WTC11 (cell line): ENCODE results near the gene CBX2. TPM values are rescaled to one million over a fixed set of nuclear protein-coding genes. Genes with fewer than 3 reads are reported as not detected.

Experiments used
- ATAC-seq: fragments of 200-7000 bp; cut with Tn5 transposase; 2 replicates; pipeline ENCODE4 v1.10.0; 2021; ENCODE audit warnings: mild to moderate bottlenecking, moderate library complexity
- CTCF ChIA-PET: fragments of 300-600 bp; sonication (Branson Sonifier 250); formaldehyde crosslinking; loops from one replicate; lab custom pipeline; 2021; ENCODE audit warnings: antibody characterized with exemption; lab: Charles Lee
- POLR2A ChIA-PET: fragments of 350-600 bp; sonication (Branson Sonifier 250); formaldehyde crosslinking; loops from one replicate; lab custom pipeline; 2021; ENCODE audit warnings: antibody characterized with exemption; lab: Charles Lee
- DNase-seq: peaks from one replicate; pipeline ENCODE4 v3.0.0; 2021; ENCODE audit warnings: low spot score
- H3K27ac Mint-ChIP-seq: 2 replicates; pipeline ENCODE4 v1.8.0; 2021; ENCODE audit warnings: mixed read lengths
- H3K27me3 Mint-ChIP-seq: 2 replicates; pipeline ENCODE4 v1.8.0; 2021; ENCODE audit warnings: low read depth, mild to moderate bottlenecking, moderate library complexity, mixed read lengths
- H3K36me3 Mint-ChIP-seq: 2 replicates; pipeline ENCODE4 v1.8.0; 2021; ENCODE audit warnings: mixed read lengths
- H3K4me1 Mint-ChIP-seq: 2 replicates; pipeline ENCODE4 v1.8.0; 2022; ENCODE audit warnings: mixed read lengths
- H3K4me3 Mint-ChIP-seq: 2 replicates; pipeline ENCODE4 v1.8.0; 2021; ENCODE audit warnings: mild to moderate bottlenecking, moderate library complexity, mixed read lengths
- H3K9me3 Mint-ChIP-seq: 2 replicates; pipeline ENCODE4 v1.8.0; 2021; ENCODE audit warnings: mixed read lengths
- AFF4 ChIP-seq: sonication (generic); formaldehyde crosslinking; IDR thresholded peaks from 2 replicates; pipeline ENCODE4 v1.8.1; 2023; ENCODE audit warnings: mild to moderate bottlenecking, missing genetic modification reagents, borderline replicate concordance
- ATF2 ChIP-seq: sonication (generic); formaldehyde crosslinking; IDR thresholded peaks from 2 replicates; pipeline ENCODE4 v1.8.1; 2022; ENCODE audit warnings: low read depth, missing genetic modification reagents, borderline replicate concordance
- CBFB ChIP-seq: sonication (generic); formaldehyde crosslinking; IDR thresholded peaks from 2 replicates; pipeline ENCODE4 v1.8.1; 2022; ENCODE audit warnings: mild to moderate bottlenecking, low read depth, missing genetic modification reagents
- CTCF ChIP-seq: fragments of 200-600 bp; IDR thresholded peaks from 2 replicates; pipeline ENCODE4 v1.8.0; 2022; ENCODE audit warnings: antibody characterized with exemption
- FOXK1 ChIP-seq: sonication (generic); formaldehyde crosslinking; IDR thresholded peaks from 2 replicates; pipeline ENCODE4 v1.8.0; 2022; ENCODE audit warnings: mild to moderate bottlenecking, moderate library complexity, missing genetic modification reagents
- IRF2 ChIP-seq: sonication (generic); formaldehyde crosslinking; IDR thresholded peaks from 2 replicates; pipeline ENCODE4 v1.8.0; 2022; ENCODE audit warnings: low read depth, missing genetic modification reagents, borderline replicate concordance
- KAT7 ChIP-seq: sonication (generic); formaldehyde crosslinking; IDR thresholded peaks from 2 replicates; pipeline ENCODE4 v1.8.1; 2023; ENCODE audit warnings: missing genetic modification reagents, mild to moderate bottlenecking, borderline replicate concordance
- MLX ChIP-seq: sonication (generic); formaldehyde crosslinking; IDR thresholded peaks from 2 replicates; pipeline ENCODE4 v1.8.1; 2023; ENCODE audit warnings: mild to moderate bottlenecking, missing genetic modification reagents, moderate library complexity
- NFATC4 ChIP-seq: fragments of 250-450 bp; sonication (Bioruptor Pico); IDR thresholded peaks from 2 replicates; pipeline ENCODE4 v1.9.0; 2021; ENCODE audit warnings: mild to moderate bottlenecking
- NR1H2 ChIP-seq: sonication (generic); formaldehyde crosslinking; IDR thresholded peaks from 2 replicates; pipeline ENCODE4 v1.9.0; 2021; ENCODE audit warnings: mild to moderate bottlenecking, moderate library complexity, missing genetic modification reagents
- NR3C1 ChIP-seq: sonication (generic); formaldehyde crosslinking; conservative IDR thresholded peaks from 2 replicates; pipeline ENCODE4 v1.8.1; 2023; ENCODE audit warnings: low read depth, mild to moderate bottlenecking, missing genetic modification reagents
- SOX15 ChIP-seq: fragments of 250-450 bp; sonication (Bioruptor Pico); IDR thresholded peaks from 2 replicates; pipeline ENCODE4 v1.9.0; 2021; ENCODE audit warnings: mild to moderate bottlenecking
- STAT6 ChIP-seq: sonication (generic); formaldehyde crosslinking; conservative IDR thresholded peaks from 2 replicates; pipeline ENCODE4 v1.8.1; 2023; ENCODE audit warnings: mild to moderate bottlenecking, low read depth, missing genetic modification reagents, moderate library complexity
- ZBTB21 ChIP-seq: sonication (generic); formaldehyde crosslinking; IDR thresholded peaks from 2 replicates; pipeline ENCODE4 v1.8.1; 2023; ENCODE audit warnings: mild to moderate bottlenecking, missing genetic modification reagents, borderline replicate concordance
- ZNF121 ChIP-seq: sonication (generic); formaldehyde crosslinking; IDR thresholded peaks from 2 replicates; pipeline ENCODE4 v1.8.0; 2023; ENCODE audit warnings: missing genetic modification reagents
- ZNF138 ChIP-seq: sonication (generic); formaldehyde crosslinking; conservative IDR thresholded peaks from 2 replicates; pipeline ENCODE4 v1.8.1; 2022; ENCODE audit warnings: mild to moderate bottlenecking, moderate library complexity, missing genetic modification reagents
- ZNF232 ChIP-seq: sonication (generic); formaldehyde crosslinking; IDR thresholded peaks from 2 replicates; pipeline ENCODE4 v1.8.0; 2022; ENCODE audit warnings: mild to moderate bottlenecking, missing genetic modification reagents
- ZNF425 ChIP-seq: fragments of 250-450 bp; sonication (Bioruptor Pico); conservative IDR thresholded peaks from 2 replicates; pipeline ENCODE4 v1.9.0; 2021; ENCODE audit warnings: mild to moderate bottlenecking
- total RNA-seq: library from RNA; stranded (reverse); gene quantifications from 3 replicates; pipeline ENCODE4 v1.2.3, GENCODE V29; 2021

CBX2 gene
- total RNA-seq, 1 experiment from 2014 or later, result 85.5 TPM

GRCh38 chr17:79741401-79741750 lies 36.6 kb upstream of the CBX2 start:
- Mint-ChIP-seq H3K27ac (no peak overlapping the region), H3K36me3 (no peaks in the 10 kb centered on the region), H3K9me3 (no peaks in the 10 kb centered on the region), H3K4me3 (peak overlapping the region; percentile 53), H3K27me3 (peaks cover 62% of the 10 kb centered on the region), H3K4me1 (peaks cover 2% of the 10 kb centered on the region)
- ChIA-PET POLR2A (interaction anchor here (1.3 to 1.4 kb wide), 3 partner anchors 19 to 252 kb away, joined by 3 to 6 read pairs (median 3); no protein-coding TSS in a partner anchor), CTCF (interaction anchor here (0.5 to 9.3 kb wide), 69 partner anchors 8 to 550 kb away, joined by 3 to 165 read pairs (median 6); partner anchors contain the start of genes CBX4 and CBX8)
- DNase-seq (no peak), ATAC-seq (peak; percentile 16; the same call in 1 of the 2 replicates)
- no peak for TF ChIP-seq KAT7 (CRISPR knock-in tag)
- no peak for TF ChIP-seq FOXK1 (CRISPR knock-in tag)
- TF ChIP-seq ZNF425 (CRISPR knock-in tag), result no peak
- TF ChIP-seq ZBTB21 (CRISPR knock-in tag), result no peak
- no peak for TF ChIP-seq ZNF138 (CRISPR knock-in tag)
- TF ChIP-seq MLX (CRISPR knock-in tag), result no peak
- TF ChIP-seq, all 79 proteins: peak for 0

GRCh38 chr17:79741751-79742588 lies 36.0 kb upstream of the CBX2 start:
- peak; percentile 80 for ATAC-seq
- DNase-seq, result peak; percentile 95
- Mint-ChIP-seq H3K27me3 (peaks cover 68% of the 10 kb centered on the region), H3K4me1 (peaks cover 7% of the 10 kb centered on the region), H3K36me3 (no peaks in the 10 kb centered on the region), H3K27ac (no peak overlapping the region), H3K4me3 (peak overlapping the region; percentile 53), H3K9me3 (no peaks in the 10 kb centered on the region)
- CTCF ChIA-PET, result interaction anchor here (0.5 to 9.3 kb wide), 72 partner anchors 8 to 551 kb away, joined by 3 to 165 read pairs (median 6); partner anchors contain the start of genes CBX4 and CBX8
- POLR2A ChIA-PET, result interaction anchor here (0.5 to 1.4 kb wide), 4 partner anchors 20 to 252 kb away, joined by 3 to 6 read pairs (median 3); no protein-coding TSS in a partner anchor
- no peak for TF ChIP-seq NR1H2 (CRISPR knock-in tag)
- no peak for TF ChIP-seq IRF2 (CRISPR knock-in tag)
- TF ChIP-seq STAT6 (CRISPR knock-in tag), result no peak
- peak; percentile 92 for TF ChIP-seq CTCF
- TF ChIP-seq NFATC4 (CRISPR knock-in tag), result no peak
- no peak for TF ChIP-seq ZNF232
- TF ChIP-seq AFF4 (CRISPR knock-in tag), result 0 out of 2 replicates have a peak, but pooled peaks have one; percentile 78
- 0 out of 2 replicates have a peak, but pooled peaks have one; percentile 41 for TF ChIP-seq NR3C1
- no peak for TF ChIP-seq ATF2
- peak; percentile 71; the same call in 1 of the 2 replicates for TF ChIP-seq ZNF121 (CRISPR knock-in tag)
- no peak for TF ChIP-seq CBFB (CRISPR knock-in tag)
- no peak for TF ChIP-seq SOX15 (CRISPR knock-in tag)
